DMS 273 (cell line): ENCODE results near the gene FBXO10.
"Not testable (repeated sequence)": the region's sequence is repeated elsewhere in the genome, so short reads cannot be mapped to it uniquely, and the experiment has no call there.

Experiments used
- DNase-seq: peaks from one replicate; lab custom pipeline; 2025; ENCODE audit not compliant: unreplicated experiment; lab: John Stamatoyannopoulos, UW

The FBXO10 gene

DNA sequence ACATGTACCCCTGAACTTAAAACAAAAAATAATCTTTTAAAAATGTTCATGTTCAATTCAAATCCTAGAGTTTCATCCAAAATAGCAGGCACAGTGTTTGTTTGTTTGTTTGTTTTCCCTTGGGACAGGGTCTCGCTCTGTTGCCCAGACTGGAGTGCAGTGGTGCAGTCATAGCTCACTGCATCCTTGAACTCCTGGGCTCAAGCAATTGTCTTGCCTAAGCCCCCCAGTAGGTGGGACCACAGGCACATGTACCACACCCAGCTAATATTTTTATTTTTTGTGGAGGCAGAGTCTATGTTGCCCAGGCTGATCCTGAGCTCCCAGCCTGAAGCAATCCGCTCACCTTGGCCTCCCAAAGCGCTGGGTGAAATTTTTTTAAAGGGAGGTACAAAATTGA, 95.4 kb downstream of the FBXO10 start:
- peak; percentile 17 for DNase-seq

DNA sequence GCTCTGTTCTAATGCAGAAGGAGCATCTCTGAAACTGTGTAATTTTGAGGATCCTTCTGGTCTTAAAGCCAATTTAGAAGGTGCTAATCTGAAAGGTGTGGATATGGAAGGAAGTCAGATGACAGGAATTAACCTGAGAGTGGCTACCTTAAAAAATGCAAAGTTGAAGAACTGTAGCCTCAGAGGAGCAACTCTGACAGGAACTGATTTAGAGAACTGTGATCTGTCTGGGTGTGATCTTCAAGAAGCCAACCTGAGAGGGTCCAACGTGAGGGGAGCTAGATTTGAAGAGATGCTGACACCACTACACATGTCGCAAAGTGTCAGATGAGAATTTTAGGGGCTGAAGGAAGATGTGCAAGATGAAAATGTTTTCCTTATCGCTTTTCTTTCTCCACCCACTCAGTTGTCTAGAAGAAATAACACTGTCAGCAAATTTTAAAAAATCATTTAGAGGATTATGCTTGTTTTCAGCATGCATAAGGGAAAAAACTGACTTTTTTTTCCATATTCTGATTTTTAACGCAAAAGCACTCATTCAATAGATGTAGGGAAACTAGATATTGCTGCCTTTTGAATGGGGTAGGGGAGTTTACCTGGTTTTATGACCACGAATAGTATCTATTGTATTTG, 98.1 kb downstream of the FBXO10 start:
- DNase-seq: not testable (repeated sequence)

GRCh38 chr9:37477443-37477842, 98.7 kb downstream of the FBXO10 start:
- not testable (repeated sequence) for DNase-seq

- DNase-seq: no peak
Observed at GRCh38 chr9:37476930-37477329, 99.2 kb downstream of the FBXO10 start.

- no peak for DNase-seq
Observed at GRCh38 chr9:37474438-37474837, 101.7 kb downstream of the FBXO10 start.

GRCh38 chr9:37473982-37474381, 102.2 kb downstream of the FBXO10 start:
- not testable (repeated sequence) for DNase-seq

DNA sequence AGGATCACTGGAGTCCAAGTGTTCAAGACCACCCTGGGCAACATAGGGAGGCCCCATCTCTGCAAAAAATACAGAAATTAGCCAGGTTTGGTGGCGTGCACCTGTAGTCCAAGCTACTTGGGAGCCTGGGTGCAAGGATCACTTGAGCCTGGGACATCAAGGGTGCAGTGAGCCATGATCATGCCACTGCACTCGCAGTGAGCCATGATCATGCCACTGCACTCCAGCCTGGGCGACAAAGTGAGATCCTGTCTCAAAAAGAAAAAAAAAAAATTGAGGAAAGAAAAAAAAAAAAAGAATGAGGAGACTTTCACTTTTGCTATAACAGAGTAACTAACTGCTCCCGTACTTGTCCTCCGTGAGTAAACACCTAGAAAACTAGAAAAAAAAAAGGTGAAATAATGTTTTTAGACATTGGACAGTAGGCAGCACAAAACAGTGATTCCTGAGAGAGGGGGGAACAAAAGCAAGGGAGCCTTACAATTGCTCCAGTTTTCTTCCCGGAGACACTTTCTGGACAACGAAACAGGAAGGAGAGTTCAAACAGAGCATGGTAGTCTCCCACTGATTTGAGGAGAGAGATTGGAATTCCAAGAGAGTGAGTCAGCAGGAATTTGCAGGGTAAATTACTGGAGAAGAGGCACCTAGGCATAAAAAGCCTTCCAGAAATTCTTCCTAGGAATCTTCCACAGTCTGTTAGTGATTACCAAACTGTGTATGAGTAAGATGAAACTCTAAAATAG, 104.1 kb downstream of the FBXO10 start:
- DNase-seq: peak; percentile 46

- DNase-seq: no peak
Observed at GRCh38 chr9:37468620-37469019, 107.6 kb downstream of the FBXO10 start.

GRCh38 chr9:37467530-37467929, 108.7 kb downstream of the FBXO10 start:
- not testable (repeated sequence) for DNase-seq

DNA sequence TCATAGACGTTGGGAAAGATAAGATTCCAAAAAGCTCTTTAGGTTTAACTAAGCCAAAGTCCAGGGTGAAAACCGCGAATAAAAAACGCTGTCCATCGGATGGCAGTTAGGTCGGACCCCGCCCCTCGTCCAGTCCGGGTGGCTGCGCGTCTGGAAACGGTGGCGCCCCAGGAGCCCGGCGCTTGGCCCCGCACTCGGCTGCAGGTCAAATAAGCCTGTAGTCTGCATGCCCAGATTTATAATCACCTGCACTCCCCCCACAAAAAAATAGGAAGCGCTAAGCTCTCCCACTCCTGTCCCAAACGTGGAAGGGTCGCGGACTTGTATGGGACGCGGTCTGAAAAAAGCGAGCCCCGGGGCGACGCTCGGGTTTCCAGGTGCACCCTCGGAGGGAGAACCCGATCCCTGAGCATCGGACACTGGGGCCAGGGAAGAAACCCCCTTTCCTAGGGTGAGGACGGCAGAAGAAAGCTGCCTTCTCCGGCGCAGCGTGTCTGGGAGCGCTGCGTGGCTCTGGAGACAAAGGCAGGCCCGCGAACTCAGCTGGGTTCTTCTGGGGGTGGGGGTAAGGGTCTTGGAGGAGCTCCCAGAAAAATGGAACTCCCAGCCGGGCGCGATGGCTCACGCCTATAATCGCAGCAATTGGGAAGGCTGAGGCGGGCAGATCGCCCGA, 110.0 kb downstream of the FBXO10 start:
- peak; percentile 94 for DNase-seq

DNA sequence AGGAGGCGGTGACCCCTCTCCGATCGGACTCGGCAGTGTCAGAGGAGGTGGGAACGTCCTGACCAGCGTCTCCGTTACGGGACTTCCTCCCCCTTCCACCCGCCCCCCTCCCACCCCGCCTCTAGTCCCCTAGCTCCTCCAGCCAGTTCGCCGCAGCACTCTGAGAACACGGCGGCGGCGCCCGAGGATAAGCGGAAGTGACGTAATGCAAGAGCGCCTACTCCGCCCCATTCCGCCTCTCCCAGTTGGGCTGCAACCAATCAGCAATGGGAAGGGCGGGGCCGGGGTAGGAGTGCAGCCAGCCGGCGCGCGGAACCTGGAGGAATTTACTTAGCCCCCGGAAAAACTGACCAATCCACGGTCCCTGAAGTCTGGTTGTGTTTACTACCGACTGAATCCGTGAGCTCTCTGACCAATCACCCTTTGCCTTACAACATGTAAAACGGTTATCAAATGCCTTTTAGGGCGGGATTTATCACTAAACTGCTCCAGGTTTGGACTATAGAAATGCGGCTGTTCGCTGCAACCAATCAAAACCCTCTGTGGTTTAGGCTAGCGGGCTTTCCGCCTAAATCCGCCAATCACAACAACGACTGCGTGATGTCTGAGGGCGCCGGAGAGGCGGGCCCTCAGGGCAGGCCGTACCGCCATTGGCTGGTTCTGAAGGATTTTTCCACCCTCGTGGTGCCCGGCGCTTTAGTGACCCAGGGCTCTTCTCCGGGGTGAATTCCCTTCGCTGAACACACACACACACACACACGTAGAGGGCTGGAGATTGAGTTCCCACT, 110.7 kb downstream of the FBXO10 start, which contains the start of gene ZBTB5:
Gene ZBTB5, minus strand, starts transcription at position 202 of the 788 bp plus-strand sequence. CDS start 22,899 bp downstream, outside the sequence.
- peak; percentile 100 for DNase-seq

- peak; percentile 98 for DNase-seq
Observed at GRCh38 chr9:37464426-37465248, 111.5 kb downstream of the FBXO10 start.

- DNase-seq: no peak
Observed at GRCh38 chr9:37464006-37464405, 112.2 kb downstream of the FBXO10 start.
